ELR (cell line): ENCODE results near the gene LAX1.
A peak's percentile ranks its signal among the peaks of the same experiment; 100 is the strongest.
"Not testable (repeated sequence)": the region's sequence is repeated elsewhere in the genome, so short reads cannot be mapped to it uniquely, and the experiment has no call there.

Experiments
- DNase-seq: peaks from one replicate; pipeline ENCODE4 v3.0.0-alpha.2; 2015; ENCODE audit warnings: low read depth

Gene LAX1, protein sequence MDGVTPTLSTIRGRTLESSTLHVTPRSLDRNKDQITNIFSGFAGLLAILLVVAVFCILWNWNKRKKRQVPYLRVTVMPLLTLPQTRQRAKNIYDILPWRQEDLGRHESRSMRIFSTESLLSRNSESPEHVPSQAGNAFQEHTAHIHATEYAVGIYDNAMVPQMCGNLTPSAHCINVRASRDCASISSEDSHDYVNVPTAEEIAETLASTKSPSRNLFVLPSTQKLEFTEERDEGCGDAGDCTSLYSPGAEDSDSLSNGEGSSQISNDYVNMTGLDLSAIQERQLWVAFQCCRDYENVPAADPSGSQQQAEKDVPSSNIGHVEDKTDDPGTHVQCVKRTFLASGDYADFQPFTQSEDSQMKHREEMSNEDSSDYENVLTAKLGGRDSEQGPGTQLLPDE

DNA sequence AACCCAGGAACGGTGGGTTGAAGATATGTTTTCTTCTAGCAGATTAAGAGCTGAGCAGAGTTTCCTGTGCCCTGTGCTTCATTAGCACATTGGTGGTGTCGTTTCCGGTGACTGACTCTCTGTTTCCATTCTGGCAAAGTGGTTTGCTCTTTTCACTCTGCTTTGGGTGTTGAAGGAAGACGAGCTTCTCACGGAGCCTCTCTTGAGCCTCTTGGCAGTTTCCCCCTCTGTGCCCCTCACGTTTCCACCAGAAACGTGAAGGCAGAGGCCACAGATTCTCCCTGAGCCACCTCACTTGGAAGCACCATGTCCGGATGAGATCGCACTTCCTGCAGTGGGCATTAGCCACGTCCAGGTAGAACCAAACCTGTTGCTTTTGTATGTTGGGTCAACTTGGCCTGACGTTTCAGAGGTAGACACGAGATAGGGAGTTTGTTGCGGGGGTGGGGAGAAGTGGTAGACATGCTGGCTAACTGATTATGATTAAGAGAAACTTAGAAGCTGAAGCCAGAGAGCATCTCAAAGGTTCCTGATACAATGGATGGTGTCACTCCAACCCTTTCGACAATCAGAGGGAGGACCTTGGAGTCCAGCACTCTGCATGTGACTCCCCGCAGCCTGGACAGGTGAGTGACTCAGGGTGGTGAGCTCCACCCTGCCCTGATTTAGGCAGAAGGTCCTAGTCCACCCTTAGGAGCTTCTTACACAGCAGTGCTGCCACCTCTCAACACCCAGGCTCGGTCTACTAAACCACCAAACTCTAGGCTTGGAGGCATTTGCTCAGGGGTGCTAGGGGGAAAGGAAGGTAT is at the start of gene LAX1:
Gene LAX1, plus strand, starts transcription at position 155 of the 809 bp plus-strand sequence. Its CDS starts 383 bp downstream, at position 538.
- DNase-seq: no peak

DNA sequence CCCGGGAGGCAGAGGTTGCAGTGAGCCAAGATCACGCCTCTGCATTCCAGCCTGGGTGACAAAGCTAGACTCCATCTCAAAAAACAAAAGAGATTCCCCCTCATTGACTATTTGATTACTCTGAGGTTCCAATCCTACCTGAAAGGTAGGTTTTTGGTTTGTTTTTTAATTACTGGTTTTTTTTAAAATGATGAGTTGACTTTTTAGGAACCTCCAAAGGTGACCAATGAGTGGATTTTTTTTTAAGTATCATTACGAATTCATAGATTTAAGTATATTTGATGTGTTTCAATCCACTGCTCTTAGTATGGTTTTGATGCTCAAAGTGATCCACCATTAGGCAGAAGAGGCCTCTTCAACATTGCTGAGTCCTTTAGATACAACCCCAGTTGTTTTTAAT is 47.9 kb upstream of the LAX1 start:
- DNase-seq: no peak

DNA sequence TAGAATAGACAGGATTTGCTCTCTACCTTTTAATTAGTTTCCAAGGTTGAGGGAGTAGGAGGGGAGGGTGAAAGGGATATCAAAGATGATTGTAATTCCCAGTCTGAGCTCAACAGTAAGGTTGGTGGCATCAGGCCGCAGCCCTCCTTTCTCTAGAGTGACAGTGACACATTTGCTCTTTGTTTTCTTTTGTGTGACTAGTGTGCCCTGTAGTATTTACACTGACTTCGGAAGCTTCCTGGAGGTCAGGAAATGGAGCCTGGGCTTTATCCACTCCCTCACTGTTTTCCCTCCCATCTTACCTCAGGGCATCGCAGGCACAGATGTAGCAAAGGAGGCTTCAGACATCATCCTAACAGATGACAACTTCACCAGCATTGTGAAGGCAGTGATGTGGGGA is 44.7 kb upstream of the LAX1 start:
- no peak for DNase-seq

DNA sequence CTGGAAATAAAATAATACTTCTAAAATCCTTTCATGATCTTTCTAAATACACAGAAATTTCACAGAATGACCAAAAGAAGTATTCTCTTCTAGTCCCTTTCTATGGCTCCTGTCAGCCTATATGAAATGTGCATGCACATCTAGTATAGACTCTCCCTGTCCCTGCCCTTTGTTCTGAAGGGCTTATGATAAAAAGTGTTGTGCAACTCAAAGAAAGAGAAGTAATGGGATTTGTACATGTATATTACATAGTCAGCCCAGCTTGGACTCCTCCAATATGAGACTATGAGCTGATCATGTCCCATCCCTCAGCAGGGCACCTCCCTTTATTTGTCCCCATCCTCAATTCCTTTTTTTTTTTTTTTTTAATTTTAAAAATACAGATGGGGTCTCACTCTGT is 42.1 kb upstream of the LAX1 start:
- no peak for DNase-seq

DNA sequence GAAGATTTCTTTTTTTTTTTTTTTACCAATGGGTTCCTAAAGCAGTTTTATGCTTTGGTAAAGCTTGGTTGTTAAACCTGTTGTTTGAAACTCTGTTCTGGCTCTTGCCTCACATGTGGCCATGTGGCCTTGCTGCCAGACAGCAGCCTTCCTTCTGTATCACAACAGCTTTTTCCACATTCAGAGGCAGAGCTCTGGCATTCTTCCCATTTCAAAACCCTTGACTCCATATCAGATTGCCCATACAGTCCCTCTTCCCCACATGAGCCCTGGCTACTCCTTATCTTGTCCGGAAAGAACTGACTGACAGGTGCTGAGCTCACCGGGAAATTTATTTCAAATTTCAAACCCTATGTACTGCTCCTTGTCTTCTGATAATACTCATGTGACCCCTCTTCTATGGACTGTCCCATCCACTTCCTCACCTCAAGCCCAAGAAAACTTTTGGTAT is 38.5 kb upstream of the LAX1 start:
- DNase-seq: no peak

DNA sequence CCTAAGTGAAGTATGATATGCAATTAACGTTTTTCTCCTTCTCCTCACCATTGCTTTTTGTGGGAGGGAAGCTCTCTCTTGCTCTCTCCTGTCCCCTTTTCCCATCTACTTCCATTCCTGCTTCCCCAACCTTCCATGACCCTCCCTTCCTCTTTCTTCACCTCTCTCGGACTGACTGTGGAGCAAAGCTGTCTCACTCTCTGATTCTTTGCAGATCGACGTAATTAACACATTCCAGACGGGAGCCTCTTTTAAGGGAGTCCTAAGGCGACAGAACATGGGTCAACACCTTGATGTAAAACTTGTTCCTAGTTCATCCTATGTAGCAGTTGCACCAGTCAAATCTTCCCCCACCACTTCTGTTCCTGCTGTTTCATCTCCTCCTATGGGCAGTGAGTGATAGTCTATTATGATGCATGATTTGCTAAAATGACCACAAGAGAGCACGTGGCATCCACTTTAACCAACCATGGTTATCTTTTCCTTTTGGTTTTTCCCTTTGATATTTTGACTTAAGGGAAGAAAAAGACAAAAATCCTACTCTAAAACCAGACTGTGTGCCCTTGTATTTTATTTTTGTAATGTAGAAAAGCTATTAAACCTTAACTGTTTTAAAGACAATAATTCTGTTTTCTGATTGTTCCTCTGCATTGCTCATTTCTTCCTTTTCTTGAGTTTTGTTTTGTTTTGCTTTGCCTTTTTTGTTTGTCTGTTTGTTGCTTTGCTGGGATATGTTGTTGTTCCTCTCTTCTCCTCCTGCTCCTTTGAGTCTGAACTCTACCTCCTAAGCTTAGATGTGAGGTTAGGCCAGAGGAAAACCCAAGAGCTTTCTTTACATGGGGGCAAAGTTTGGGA is 31.7 kb upstream of the LAX1 start:
- DNase-seq: no peak

DNA sequence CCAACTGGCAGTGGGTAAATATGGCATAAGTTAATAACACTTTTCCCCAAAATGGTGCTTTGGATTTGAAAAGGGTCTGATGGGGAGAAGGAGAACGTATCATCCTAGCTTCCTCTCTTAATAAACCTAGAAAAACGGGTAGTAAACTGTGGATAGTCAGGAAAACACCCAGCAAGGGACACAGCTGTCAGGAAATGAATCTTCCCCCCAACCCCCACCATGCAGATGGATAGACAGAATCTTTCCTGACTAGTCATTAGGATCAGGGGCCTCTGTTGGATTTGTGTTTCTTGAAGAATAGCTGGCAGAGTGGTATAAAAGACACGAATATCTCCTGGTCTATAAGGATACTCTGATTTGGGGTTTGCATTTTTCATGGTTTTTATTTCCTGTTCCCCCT is 22.5 kb upstream of the LAX1 start:
- DNase-seq: peak; percentile 10

DNA sequence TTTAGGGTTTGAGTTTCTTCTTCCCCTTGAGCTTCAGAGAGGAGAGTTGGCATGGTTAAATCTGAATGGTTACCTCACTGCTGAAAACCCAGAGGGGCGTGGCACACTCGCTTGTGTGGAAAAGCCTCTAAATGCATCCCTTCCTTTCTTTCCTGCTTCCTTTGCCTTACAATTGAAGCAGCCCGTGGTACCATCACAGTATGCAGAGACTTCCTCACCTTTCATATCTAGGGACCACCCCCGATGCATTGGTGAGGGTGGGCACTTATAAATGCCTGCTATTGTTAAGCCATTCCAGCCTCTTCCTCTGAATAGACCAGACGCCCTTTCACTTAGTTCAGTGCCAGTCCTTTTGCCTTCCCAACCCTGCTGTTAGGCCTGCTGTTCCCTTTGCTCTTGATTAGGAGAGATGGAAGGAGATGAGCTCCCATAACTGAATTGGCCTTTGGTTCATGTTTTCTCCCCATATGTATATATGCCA is 21.9 kb upstream of the LAX1 start:
- DNase-seq: no peak

DNA sequence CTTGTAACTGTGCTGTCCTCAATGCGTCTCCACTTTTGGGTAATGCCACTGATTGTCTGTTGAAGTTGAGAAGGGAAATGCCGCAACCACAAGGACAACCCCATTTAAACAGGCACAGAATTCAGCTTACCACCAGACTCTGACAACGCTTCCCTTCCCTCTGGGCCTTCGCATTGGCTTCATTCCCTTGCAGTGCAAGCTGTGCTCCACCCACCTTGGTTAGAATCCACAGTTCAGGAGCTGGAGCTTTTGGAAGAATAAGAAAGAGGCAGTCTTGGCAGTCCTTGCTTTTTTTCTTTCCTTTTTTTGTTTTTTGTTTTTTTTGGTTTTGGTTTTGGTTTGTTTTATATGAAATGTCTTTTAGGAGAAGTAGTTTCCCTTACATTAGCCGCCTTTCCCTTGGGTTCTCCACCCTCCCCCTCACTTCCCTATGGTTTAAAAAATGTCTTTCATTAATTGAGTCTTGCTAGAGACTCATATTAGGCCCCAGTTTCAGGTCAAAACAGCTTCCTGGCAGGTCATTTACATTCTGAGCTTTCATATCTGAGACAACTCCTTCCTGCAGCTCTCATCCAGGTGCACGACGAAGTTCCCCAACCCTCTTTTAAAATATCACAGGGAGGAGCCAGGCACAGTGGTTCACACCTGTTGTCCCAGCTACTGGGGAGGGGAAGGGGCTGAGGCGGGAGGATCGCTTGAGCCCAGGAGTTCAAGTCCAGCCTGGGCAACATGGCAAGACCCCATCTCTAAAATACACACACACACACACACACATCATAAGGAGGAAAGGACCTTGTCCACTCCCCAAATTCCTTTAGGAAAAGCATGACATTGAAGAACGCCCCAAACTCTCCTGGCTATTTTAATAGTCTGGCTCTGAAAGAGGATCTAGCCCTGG is 20.7 kb upstream of the LAX1 start:
- DNase-seq: no peak

DNA sequence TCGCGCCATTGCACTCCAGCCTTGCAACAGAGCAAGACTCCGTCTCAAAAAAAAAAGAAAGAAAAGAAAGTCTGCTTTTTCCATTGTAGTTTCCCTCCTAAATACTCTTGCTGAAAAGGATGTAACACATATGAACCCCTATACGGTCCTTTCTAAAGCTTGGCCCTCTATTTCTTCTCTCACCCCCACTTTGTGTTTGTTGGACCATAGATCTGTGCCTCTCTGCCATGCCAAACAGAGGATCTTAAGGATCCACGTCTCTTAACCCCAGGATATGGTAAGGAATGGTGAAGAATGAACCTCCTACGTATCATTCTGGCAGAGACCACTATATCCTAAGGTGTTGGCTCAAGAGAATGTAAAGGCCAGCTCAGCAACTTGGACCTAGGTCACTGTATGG is 18.7 kb upstream of the LAX1 start:
- DNase-seq: no peak

DNA sequence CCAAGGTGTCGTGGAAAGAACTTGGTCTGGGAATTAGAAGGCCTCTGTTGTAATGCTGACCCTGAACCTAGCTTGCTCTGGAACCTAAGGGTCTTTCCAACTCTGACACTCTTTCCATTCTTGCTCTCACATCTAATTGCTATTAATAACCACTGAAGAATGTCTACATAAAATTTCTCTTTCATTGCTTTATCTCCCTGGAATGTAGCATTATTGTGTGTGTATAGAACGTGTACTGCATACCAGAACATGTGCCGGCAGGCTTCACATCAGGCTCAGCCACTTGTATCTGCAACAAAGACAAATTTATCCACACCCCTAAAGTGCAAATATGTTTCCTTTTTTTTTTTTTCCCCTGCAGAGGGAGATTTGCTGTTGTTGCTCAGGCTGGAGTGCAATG is 13.9 kb upstream of the LAX1 start:
- DNase-seq: peak; percentile 20

DNA sequence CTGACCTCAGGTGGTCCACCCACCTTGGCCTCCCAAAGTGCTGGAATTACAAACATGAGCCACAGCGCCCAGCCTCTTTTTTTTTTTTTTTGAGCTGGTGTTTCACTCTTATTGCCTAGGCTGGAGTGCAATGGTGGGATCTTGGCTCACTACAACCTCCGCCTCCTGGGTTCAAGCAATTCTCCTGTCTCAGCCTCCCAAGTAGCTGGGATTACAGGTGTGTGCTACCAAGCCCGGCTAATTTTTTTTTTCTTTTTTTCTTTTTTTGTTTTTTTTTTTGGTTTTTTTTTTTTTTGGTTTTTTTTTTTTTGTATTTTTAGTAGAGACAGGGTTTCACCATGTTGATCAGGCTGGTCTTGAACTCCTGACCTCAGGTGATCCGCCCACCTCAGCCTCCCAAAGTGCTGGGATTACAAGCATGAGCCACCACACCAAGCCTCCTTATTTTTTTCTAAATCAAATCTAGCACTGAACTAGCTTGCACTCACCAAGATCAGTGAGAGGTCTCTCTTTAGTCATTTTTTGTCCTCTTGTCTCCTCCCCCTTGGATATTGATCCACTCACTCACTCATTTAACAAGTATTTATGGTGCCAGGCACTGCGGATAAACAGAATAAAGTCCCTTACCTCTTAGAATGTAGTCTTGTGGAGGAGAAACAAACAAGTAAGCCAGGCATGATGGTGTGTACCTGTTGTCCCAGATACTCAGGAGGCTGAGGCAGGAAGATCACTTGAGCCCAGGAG is 13.2 kb upstream of the LAX1 start:
- DNase-seq: not testable (repeated sequence)

DNA sequence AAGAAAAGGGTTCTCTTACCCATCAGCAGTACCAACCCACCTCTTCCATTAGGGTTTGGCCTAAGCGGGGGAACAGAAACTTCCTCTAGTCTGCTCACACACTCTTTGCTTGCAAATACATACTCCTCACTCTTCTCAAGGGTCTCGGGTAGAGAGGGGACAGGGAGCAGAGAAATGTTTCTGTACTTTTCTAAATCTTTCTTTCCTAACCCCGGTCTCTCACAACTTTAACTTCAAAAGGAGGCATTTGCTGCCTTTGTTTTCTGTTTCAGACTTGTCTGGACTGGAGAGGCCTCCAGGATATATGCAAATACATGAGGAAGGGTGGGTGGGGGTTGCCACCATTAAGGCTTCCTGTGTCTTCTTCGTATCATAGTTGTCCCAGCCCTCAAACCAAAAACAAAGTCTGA is 10.5 kb upstream of the LAX1 start:
- no peak for DNase-seq

DNA sequence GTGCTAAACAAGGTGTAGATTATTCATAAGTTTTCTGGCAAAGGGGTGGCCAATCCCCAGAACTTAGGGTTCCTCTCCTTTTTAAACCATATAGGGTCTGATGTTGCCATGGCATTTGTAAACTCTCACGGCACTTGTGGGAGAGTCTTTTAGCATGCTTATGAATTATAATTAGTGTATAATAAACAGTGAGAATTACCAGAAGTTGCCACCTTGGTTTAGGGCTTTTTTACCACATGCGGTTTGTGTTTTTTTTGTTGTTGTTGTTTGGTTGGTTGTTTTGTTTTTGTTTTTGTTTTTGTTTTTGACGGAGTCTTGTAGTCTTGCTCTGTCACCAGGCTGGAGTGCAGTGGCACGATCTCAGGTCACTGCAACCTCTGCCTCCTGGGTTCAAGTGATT is 8.9 kb upstream of the LAX1 start:
- no peak for DNase-seq

DNA sequence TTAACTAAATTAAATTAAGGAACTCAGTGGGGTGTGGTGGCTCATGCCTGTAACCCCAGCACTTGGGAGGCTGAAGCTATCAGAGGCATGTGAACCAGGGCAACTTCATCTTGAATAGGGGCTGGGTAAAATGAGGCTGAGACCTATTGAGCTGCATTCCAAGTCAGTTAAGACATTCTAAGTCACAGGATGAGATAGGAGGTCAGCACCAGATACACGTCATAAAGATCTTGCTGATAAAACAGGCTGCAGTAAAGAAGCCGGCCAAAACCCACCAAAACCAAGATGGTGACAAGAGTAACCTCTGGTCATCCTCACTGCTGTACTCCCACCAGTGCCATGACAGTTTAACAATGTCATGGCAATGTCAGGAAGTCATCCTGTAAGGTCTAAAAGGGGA is 6.2 kb upstream of the LAX1 start:
- peak; percentile 13 for DNase-seq

DNA sequence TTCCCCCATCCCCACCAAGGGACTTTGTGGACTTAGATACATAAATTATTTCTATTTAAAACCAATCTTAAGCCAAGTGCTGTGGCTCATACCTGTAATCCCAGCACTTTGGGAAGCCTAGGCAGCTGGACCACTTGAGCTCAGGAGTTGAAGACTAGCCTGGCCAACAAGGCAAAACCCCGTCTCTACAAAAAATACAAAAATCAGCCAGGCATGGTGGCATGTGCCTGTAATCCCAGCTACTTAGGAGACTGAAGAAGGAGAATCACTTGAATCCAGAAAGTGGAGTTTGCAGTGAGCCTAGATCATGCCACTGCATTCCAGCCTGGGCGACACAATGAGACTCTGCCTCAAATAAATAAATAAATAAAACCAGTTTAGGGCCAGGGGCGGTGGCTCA is 4.5 kb upstream of the LAX1 start:
- no peak for DNase-seq

DNA sequence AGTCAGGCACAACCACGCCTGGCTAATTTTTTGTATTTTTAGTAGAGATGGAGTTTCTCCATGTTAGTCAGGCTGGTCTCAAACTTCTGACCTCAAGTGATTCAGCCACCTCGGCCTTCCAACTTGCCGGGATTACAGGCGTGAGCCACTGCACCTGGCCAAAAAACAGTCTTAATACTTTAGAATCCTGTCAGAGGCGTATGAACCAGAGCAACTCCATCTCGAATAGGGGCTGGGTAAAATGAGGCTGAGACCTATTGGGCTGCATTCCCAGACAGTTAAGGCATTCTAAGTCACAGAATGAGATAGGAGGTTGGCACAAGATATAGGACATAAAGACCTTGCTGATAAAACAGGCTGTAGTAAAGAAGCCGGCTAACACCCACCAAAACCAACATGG is 3.0 kb upstream of the LAX1 start:
- DNase-seq: not testable (repeated sequence)

DNA sequence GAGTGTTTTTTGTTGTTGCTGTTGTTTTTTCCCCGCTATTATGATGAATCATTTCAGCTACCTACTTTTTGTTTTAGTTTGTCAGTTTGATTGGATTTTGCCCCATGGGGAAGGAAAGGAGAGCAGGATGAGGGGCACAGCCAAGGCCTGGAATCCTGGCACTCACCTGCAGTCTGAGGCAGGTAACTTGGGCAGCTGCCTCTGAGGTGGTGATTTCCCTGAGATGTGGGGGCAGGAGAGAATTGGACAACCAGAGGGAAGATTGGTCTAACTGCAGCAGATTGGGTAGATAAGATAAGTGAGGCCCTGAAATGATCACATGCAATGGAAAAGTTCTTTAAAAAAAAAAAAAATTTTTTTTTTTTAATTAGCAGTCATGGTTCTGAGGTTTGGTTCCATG is 1.5 kb upstream of the LAX1 start:
- no peak for DNase-seq

DNA sequence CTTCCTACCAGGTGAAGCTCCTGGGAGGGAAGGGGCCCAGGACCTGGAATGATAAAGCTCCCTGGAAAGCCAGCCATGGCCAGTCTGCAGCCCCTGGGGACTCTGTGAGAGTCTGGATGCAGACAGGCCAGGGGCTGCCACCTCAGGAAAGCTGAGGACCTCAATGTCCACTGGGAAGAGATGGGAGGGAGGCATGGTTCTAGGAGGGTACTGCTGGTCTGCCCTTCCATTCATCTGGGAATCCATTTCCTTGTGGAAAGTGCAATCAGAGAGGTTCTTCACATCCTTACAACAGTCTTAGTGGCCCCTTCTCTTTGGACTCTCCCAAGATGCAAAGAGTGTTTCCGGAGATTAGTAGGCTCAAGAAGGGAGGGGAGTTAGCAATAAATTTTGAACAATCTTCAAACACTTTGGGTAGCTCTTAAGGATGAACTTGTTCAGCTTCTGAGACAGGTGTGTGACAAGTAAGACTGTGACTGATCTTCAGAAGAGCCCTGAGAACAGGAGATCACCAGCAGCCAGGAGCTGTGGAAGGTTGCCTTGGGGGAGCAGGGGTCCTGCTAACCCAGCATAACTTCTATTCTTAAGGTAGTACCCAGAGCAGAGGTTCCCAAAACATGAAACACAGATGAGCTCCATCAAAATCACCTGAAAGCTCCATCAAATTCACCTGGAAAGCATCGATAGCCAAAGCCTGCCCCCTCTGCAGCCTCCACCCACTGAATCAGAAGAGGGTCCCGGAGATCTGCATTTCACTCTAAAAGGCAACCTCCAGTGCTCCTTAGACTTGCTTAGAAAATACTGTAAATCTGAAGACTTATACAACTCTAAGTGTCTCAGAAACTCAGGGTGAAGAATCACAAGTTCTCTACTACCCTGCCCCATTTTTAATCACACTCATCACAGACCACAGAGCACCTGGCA is 616 bp upstream of the LAX1 start:
- DNase-seq: no peak
